AG10803 (cell line): ENCODE measurements around the gene TUBB4B.
A peak's percentile ranks its signal among the peaks of the same experiment; 100 is the strongest.

Source experiments
- DNase-seq: peaks from one replicate; pipeline ENCODE4 v3.0.0; 2010; ENCODE audit warnings: low read depth
- H3K4me3 ChIP-seq: 2 replicates; pipeline ENCODE4 v1.5.1; 2011; ENCODE audit warnings: mild to moderate bottlenecking, low read length, control low read depth
- CTCF ChIP-seq: conservative IDR thresholded peaks from 2 replicates; pipeline ENCODE4 v1.5.1; 2011; ENCODE audit warnings: mild to moderate bottlenecking, low read length, control low read depth, inconsistent platforms

Gene TUBB4B

DNA sequence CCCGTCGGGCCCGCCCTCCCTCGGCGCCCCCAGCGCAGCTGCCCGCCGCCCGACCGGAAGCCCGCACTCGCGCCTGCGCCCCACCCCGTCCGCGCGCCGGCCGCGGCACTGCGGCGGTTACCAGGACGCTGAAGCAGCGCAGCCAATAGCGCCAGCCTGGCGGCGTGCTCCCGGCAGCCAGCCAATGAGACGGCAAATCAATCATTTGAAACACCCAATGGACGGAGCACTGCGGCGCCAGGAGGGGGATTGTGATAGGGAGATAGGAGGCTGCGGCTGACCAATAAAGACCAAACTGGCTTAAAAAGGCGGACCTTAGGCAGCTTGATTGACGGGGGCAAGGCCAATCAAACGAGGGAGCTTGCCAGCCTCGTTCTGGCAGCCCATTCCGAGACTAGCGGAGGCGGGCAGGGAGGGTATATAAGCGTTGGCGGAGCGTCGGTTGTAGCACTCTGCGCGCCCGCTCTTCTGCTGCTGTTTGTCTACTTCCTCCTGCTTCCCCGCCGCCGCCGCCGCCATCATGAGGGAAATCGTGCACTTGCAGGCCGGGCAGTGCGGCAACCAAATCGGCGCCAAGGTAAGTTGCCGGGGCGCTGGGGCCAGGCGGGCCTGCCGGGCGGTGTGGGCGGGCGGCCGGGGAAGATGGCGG is at the start of gene TUBB4B:
Gene TUBB4B (plus strand): TSS at position 447 of the 649 bp plus-strand sequence. CDS start 74 bp downstream, at position 521.
- H3K4me3 ChIP-seq: peak within 1 kb of the TSS; percentile 76
- DNase-seq: peak; percentile 100
- no peak for TF ChIP-seq CTCF

DNA sequence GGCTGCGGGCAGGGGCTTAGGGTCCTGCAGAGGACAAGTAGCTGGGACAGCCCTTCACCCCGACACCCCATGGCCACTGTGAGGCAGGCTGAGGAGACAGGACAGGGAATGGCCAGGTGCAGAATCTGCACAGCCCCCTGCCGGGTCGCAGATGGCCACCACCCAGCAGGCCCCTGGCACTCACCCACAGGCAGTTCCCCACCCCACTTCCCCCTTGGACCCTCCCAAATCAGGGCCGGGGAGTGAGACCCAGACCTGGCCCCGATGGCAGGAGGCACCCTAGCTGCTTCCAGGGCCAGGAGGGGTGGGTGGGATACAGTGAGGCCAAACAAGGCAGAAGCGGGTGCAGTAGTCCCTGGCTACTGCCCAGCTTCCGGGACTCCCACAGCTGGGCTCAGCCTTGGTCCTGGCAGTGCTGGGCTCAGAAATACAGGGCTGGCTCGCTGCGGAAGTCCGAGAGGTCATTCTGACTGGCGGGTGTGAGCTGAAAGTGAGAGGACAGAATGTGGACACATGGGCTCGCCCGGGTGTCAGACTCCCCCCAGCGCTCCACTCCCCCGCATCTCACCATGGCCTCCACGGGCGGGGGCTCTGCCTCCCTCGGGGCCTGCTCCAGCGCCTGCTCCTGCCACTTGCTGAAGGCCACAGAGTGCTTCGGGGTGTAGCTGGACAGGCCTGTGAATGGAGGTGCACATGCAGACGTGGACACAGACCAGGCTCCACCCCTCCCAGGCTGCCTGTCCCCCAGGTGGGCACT is 49.2 kb upstream of the TUBB4B start:
- DNase-seq: no peak
- no peak for TF ChIP-seq CTCF
- no peak overlapping the region for H3K4me3 ChIP-seq

DNA sequence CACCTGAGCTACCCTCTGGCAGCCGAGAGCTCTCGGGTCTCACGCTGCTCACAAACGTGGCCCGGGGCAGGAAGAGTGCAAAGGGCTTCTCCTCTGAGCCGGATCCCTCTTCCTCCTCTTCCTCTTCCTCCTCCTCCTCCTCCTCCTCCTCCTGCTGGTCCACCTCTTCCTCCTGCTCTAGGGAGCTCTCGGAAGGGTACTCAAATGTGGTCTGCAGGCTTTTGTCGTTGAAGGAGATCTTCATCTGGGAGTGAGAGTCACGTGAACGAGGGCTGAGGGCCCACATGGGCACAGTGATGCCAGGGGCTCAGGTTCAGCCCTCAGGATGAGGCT is 48.7 kb upstream of the TUBB4B start:
- no peak for TF ChIP-seq CTCF
- no peak for DNase-seq
- no peak overlapping the region for H3K4me3 ChIP-seq

DNA sequence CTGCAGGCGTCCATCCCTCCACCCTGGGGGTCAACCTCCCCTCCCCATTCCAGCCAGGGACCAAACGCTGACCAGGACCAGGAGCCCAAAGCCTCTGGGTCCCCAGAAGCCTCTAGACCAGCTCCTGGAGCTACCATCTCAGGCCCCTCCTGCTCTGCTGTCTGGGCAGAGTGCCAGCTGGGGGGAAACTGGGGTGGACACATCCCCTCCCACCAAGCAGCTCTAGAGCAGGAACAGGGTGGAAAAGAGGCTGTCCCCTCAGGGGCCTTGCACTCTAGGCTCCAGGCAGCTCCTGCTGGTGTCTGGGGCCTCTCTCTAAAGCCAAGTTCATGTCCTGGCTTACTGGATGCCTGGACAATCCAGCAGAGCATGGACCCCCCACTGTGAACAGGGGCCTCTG is 48.2 kb upstream of the TUBB4B start:
- H3K4me3 ChIP-seq: no peak overlapping the region
- TF ChIP-seq CTCF: no peak
- DNase-seq: no peak

DNA sequence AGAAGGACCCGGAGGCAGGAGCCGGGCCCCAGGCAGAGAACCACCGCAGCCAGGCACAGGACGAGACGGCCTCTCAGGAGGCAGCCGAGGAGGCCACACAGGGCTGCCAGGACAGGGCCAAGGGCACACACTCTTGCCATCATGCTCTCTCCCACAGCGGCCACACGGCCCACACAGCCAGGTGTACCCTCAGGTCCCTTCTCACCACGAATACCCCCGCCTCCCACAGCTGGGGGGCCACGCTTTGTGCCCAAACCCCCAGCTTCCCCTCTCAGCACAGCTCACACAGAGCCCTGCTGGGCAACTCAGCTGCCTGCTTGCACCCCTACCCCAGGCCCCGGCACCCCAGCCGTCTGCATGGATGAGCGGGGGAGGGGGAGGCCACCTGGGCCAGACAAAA is 47.3 kb upstream of the TUBB4B start:
- DNase-seq: no peak
- TF ChIP-seq CTCF: no peak
- no peak overlapping the region for H3K4me3 ChIP-seq

- H3K4me3 ChIP-seq: no peak overlapping the region
- no peak for DNase-seq
- TF ChIP-seq CTCF: no peak
These were observed 46.7 kb upstream of the TUBB4B start for GRCh38 chr9:137194388-137194787.

GRCh38 chr9:137194909-137195308 is 46.2 kb upstream of the TUBB4B start:
- no peak for TF ChIP-seq CTCF
- H3K4me3 ChIP-seq: no peak overlapping the region
- DNase-seq: no peak
